Ectodermal cell (in vitro differentiated cells): ENCODE results near the gene ADI1.

ENCODE experiments used
- H3K27ac ChIP-seq: 2 replicates; pipeline ENCODE4 v1.7.0; 2013; ENCODE audit warnings: mild to moderate bottlenecking, low read depth, low read length; ENCODE audit not compliant: insufficient read depth, poor library complexity, severe bottlenecking
- H3K27me3 ChIP-seq: 2 replicates; pipeline ENCODE4 v1.7.0; 2013; ENCODE audit warnings: mild to moderate bottlenecking, low read length; ENCODE audit not compliant: insufficient read depth, control insufficient read depth, poor library complexity, severe bottlenecking
- H3K36me3 ChIP-seq: one replicate; pipeline ENCODE4 v1.7.0; 2013; ENCODE audit warnings: low read length; ENCODE audit not compliant: control insufficient read depth, insufficient read depth
- H3K4me1 ChIP-seq: one replicate; pipeline ENCODE4 v1.7.0; 2013; ENCODE audit warnings: low read length; ENCODE audit not compliant: control insufficient read depth, insufficient read depth
- H3K4me3 ChIP-seq: 2 replicates; pipeline ENCODE4 v1.7.0; 2013; ENCODE audit warnings: low read depth, low read length, control low read depth; ENCODE audit not compliant: insufficient read depth
- H3K9me3 ChIP-seq: 2 replicates; pipeline ENCODE4 v1.7.0; 2013; ENCODE audit warnings: mild to moderate bottlenecking, low read length, moderate library complexity; ENCODE audit not compliant: control insufficient read depth
- WGBS, 2 experiments: methylation state at CpG; one replicate each; pipeline ENCODE4 v1.1.7; 2013; ENCODE audit warnings: missing lambda C conversion rate in 2 of 2; 5-methylcytosine and 5-hydroxymethylcytosine counted together

Gene ADI1

DNA sequence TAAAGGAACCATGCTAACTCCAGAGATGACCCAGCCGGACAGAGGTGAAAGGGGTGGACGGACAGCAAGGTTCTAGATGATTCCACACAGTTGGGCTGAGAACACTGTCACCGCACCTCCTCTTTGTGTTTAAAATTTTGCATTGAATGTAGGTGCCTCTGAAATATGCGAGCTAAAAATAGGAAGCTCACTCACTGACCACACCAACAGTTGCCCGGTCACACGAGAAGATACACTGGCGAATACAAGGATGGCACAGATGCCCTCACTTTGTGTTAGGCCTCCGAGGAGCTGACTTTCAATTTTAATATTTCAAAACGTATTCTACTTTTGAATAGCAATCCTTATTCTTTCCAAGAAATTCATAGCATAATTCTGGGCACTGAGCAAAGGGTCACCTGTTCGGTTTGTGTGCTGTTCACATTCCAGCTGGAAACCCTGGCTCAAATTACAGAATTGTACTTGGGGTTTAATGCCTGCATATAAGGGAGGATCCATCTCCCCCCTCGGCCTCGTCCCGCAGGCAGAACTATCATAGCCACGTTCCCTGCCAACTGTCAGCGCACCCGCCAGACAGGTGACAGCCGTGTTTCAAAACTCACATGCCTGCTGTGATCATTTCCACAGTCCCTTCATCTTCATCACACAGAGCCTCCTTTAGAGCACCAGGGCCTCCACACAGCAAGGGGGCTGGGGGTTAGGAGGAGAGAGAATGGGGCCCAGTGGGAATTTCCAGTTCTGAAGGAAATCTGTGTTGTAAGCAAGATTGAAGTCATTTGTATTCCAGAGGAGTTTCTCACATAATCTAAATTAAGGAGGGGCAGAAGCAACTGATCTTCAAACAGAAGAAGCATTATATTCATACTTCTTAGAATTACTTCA is 48.2 kb downstream of the ADI1 start:
- Histone ChIP-seq H3K27me3 (no peaks in the 10 kb centered on the region), H3K27ac (no peak overlapping the region), H3K4me3 (no peak overlapping the region), H3K36me3 (peaks cover 6% of the 10 kb centered on the region), H3K4me1 (peaks cover 3% of the 10 kb centered on the region), H3K9me3 (no peaks in the 10 kb centered on the region)
- 91 to 93% methylated on average over 17 of the region's 17 CpGs for WGBS, 2 experiments

DNA sequence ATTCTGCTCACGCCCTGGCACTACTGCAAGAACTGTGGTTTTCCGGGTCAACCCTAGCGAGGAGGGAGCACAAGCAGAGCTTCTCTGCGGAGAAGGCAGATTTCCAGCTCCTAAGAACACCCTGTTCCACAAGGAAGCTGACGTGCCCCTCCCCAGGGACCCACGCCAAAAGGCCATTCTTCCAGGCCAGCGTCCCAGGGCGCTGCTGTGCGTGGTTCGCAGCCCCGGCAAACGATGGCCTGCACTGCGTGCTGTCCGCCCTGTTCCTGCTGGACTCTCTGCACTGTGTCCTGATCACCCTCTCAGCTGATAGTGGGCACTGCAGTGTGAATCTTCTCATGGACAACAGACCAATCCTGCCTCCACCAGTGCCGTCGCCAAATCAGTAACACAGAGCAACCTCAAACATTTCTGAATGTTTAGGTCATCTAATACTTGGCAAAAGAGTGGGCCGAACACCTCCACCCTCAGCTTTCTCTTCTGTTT is 49.1 kb downstream of the ADI1 start:
- Histone ChIP-seq H3K36me3 (peaks cover 6% of the 10 kb centered on the region), H3K4me3 (no peak overlapping the region), H3K27me3 (no peaks in the 10 kb centered on the region), H3K27ac (no peak overlapping the region), H3K4me1 (no peaks in the 10 kb centered on the region), H3K9me3 (no peaks in the 10 kb centered on the region)
- 95% methylated on average over 16 to 17 of the region's 17 CpGs for WGBS, 2 experiments

DNA sequence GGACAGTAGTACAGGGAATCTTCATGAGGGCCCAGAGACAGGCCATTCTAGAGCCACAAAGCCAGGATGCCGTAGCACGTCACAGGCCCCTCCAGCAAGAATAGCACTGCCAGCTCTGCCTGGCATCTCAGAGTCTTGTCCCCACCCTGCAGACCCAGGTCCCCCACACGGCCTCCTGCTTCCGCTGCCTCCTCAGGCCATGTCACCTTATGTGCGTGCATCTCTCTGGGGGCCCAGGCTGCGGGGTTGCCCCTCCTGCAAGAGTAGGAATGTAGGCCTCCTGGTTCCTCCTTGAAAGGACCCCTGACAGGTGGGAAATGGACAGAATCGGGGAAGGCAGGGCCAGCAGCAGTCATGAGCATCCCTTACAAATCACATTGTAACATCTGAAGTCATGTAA is 49.8 kb downstream of the ADI1 start:
- H3K4me1 ChIP-seq, result no peaks in the 10 kb centered on the region
- H3K9me3 ChIP-seq, result no peaks in the 10 kb centered on the region
- 93 to 97% methylated on average over 7 of the region's 7 CpGs for WGBS, 2 experiments
- peaks cover 6% of the 10 kb centered on the region for H3K36me3 ChIP-seq
- H3K4me3 ChIP-seq, result no peak overlapping the region
- H3K27me3 ChIP-seq, result no peaks in the 10 kb centered on the region
- no peak overlapping the region for H3K27ac ChIP-seq

DNA sequence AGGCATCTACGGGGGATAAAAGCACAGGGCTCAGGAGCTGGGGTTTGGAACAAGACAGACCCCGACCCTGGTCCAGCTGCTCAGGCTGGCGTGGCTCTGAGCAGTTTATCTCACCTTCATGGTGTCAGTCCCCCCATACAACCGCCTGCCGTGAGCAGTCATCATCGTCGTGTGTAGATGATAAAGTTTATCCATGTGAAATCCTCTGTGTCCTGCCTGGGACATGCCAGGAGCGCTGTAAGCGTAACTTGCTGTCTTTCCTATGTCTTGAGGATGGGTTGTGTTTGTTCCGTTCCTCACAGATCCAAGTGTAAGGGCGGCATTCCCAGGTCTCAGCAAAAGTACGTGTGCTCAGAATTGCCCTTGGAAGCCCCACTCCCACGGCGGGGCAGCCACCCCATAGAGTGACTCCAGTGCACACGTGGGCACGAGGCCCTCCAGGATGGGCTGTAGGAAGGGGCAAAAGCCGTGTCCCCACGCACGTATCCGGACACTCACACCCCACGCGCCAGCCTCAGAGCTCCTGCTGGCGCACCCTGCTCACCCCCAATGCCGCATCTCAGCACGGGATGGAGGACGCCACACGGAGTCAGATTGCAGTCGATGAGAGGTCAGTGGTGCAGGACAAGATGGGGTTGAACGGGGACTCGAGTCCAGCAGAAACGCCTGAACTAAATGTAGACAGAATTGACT is 50.9 kb downstream of the ADI1 start:
- Histone ChIP-seq H3K9me3 (no peaks in the 10 kb centered on the region), H3K4me3 (no peak overlapping the region), H3K27ac (no peak overlapping the region), H3K4me1 (no peaks in the 10 kb centered on the region), H3K36me3 (peaks cover 6% of the 10 kb centered on the region), H3K27me3 (no peaks in the 10 kb centered on the region)
- WGBS, 2 experiments, result 95% methylated on average over 31 of the region's 31 CpGs

DNA sequence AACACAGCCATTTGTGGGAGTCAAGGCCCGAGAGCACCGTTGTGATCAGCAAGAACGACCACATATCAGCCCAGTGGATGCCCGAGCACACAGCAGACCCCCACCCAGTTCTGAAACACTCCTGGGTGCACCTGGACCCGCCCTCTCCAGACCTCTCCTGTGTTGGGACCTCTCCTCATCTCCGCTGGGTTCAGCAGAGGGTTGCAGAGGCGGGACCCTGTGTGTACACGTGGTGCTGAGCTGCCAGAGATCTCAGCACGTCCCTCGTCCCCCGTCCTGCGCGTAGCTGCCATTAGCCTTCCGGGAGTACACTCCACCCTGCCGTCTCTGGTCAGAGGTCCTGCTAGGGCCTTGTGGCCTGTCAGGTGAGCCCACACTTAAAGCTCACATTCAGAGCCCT is 51.7 kb downstream of the ADI1 start:
- Histone ChIP-seq H3K36me3 (no peaks in the 10 kb centered on the region), H3K4me1 (peaks cover 2% of the 10 kb centered on the region), H3K4me3 (no peak overlapping the region), H3K27me3 (no peaks in the 10 kb centered on the region), H3K9me3 (no peaks in the 10 kb centered on the region), H3K27ac (no peak overlapping the region)
- WGBS, 2 experiments, result 94% methylated on average over 15 of the region's 15 CpGs

DNA sequence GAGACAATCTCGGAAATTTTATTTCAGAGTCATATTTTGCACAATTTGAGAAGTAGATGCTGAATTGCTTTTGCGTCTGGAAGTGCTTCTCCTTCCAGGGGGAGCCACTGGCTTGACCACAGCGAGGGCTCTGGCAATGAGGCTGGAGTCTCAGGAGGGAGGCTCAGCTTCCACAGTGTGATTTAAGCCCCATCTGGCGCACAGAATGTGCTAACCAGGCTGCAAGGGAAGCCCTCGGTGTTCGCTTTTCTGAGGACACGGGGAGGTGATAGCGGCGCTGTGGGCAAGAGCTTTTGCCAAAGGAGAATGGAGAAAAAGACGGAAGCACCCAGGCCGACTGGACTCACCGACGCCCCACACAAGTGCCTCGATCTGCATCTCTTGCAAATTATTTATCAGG is 52.4 kb downstream of the ADI1 start:
- peaks cover 3% of the 10 kb centered on the region for H3K4me1 ChIP-seq
- H3K27me3 ChIP-seq, result no peaks in the 10 kb centered on the region
- no peak overlapping the region for H3K27ac ChIP-seq
- 92 to 94% methylated on average over 14 of the region's 14 CpGs for WGBS, 2 experiments
- H3K36me3 ChIP-seq, result no peaks in the 10 kb centered on the region
- no peaks in the 10 kb centered on the region for H3K9me3 ChIP-seq
- H3K4me3 ChIP-seq, result no peak overlapping the region

DNA sequence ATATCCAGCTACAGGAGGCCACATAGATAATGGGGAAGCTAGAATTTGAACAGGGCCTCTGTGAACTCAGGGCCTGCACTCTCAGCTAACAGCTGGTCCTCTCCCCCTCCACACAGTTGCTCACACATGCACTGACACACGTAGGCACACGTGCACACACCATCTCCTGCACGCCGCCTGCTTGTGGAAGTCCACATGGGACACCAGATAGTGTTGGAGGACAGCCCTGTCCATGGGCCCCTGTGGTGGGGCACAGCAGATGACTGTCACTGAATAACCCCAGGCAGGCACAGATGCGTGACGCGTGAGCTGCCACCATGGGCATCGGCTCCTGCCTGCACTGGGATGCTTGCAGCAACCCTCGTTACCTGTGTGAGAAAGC is 52.9 kb downstream of the ADI1 start:
- Histone ChIP-seq H3K9me3 (no peaks in the 10 kb centered on the region), H3K4me3 (no peak overlapping the region), H3K4me1 (peaks cover 8% of the 10 kb centered on the region), H3K27ac (no peak overlapping the region), H3K27me3 (no peaks in the 10 kb centered on the region), H3K36me3 (no peaks in the 10 kb centered on the region)
- WGBS, 2 experiments, result 94 to 95% methylated on average over 9 of the region's 9 CpGs

DNA sequence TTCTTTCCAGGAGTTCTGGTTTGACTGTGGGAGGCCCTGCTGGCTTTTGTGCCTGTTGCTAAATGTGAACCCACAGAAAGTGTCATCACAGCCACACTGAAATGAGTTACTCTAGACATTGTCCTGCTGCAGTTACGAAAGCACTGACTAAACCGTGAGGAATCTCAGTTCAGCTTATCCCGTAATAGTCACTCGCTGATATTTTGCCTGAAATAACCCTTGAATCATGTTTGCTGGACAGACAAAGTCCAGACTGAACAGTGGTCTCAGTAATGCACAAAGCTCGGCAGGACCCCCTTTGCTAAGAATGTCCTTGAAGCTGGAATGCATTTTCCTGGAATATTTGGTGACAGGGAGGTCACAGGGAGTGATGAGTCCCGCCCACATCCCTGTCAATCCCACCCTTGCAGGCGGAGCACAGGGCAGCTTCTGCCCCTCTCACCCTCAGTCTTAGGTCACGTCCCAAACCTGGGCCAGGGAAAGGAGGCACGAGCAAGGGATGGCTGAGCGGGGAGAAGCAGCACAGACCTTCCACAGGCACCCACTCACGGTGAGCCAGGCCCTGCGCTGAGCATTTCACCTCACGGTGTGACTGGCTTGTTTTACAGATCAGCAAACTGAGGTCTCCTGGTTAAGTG is 53.4 kb downstream of the ADI1 start:
- H3K4me3 ChIP-seq, result no peak overlapping the region
- H3K4me1 ChIP-seq, result peaks cover 8% of the 10 kb centered on the region
- no peaks in the 10 kb centered on the region for H3K36me3 ChIP-seq
- no peak overlapping the region for H3K27ac ChIP-seq
- 86 to 88% methylated on average over 13 of the region's 13 CpGs for WGBS, 2 experiments
- H3K27me3 ChIP-seq, result no peaks in the 10 kb centered on the region
- H3K9me3 ChIP-seq, result no peaks in the 10 kb centered on the region

DNA sequence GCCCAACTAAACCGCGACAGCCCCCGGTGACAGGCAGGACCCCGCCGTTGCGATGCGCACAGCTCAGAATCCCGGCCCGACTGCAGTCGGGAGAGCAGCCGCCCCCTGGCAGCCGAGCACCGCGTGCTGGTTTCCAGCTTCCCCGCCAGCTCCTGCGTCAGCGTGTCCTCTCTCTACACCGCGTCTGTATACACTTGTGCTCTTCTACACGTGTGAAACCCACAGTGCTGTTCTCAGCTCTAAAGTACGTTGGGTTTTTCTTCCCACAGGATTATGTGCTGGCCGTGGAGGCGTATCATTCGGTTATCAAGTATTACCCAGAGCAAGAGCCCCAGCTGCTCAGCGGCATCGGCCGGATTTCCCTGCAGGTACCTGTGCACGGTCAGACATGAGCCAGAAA is 54.0 kb downstream of the ADI1 start:
- 93 to 94% methylated on average over 28 of the region's 28 CpGs for WGBS, 2 experiments
- H3K4me1 ChIP-seq, result peaks cover 8% of the 10 kb centered on the region
- no peak overlapping the region for H3K27ac ChIP-seq
- H3K9me3 ChIP-seq, result no peaks in the 10 kb centered on the region
- H3K4me3 ChIP-seq, result no peak overlapping the region
- no peaks in the 10 kb centered on the region for H3K36me3 ChIP-seq
- no peaks in the 10 kb centered on the region for H3K27me3 ChIP-seq

DNA sequence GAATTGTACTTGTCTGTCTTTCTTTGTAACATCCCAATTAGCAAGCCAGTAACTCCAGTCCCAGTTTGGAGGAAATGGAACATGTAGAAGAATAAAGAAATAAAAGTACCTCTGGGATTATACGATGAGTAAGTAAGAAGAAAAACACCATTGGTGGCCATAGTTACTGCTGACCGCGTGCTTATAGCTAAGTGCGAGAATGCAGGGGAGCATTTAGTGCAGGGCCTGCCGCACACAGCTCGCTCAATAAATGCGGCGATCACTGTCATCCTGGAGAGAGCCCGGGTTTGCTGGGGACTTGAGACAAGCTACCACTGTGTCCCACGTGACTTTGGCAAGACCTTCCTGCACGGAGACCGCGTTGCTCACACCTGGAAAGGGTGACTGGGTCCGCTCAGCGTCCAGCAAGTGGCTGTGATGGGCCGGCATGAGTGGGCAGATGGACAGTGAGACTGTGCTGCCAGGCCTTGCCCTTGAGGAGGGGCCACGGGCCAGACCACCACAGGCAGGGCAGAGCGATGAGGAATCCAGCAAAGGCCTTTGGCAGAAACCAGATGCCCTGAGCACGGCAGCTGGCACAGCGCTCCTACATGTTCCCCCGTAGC is 54.8 kb downstream of the ADI1 start:
- no peaks in the 10 kb centered on the region for H3K9me3 ChIP-seq
- H3K27ac ChIP-seq, result no peak overlapping the region
- no peaks in the 10 kb centered on the region for H3K27me3 ChIP-seq
- H3K36me3 ChIP-seq, result no peaks in the 10 kb centered on the region
- peaks cover 16% of the 10 kb centered on the region for H3K4me1 ChIP-seq
- H3K4me3 ChIP-seq, result no peak overlapping the region
- WGBS, 2 experiments, result 96 to 97% methylated on average over 21 of the region's 21 CpGs
